Activated CD8-positive, alpha-beta T cell treated with anti-CD3 and anti-CD28 coated beads for 36 hours (primary cell): ENCODE measurements around the gene MCF2L. TPM values are rescaled to one million over a fixed set of nuclear protein-coding genes. Genes with fewer than 3 reads are reported as not detected.

ENCODE experiments used
- ATAC-seq: fragments of 200-7000 bp; cut with Tn5 transposase; one replicate; pipeline ENCODE4 v1.10.0; 2021; ENCODE audit warnings: mild to moderate bottlenecking, moderate library complexity
- CTCF ChIA-PET: fragments of 350-600 bp; sonication (Branson Sonifier 250); formaldehyde crosslinking; loops from one replicate; lab custom pipeline; 2021; ENCODE audit warnings: antibody characterized with exemption; lab: Charles Lee
- POLR2A ChIA-PET: fragments of 350-600 bp; sonication (Branson Sonifier 250); formaldehyde crosslinking; loops from one replicate; lab custom pipeline; 2021; ENCODE audit warnings: antibody characterized with exemption; lab: Charles Lee
- DNase-seq: peaks from one replicate; pipeline ENCODE4 v3.0.0-alpha.2; 2020
- H3K27ac Mint-ChIP-seq: one replicate; pipeline ENCODE4 v1.8.0; 2021; ENCODE audit warnings: mild to moderate bottlenecking, mixed read lengths
- H3K27me3 Mint-ChIP-seq: one replicate; pipeline ENCODE4 v1.8.0; 2021; ENCODE audit warnings: mixed read lengths
- H3K36me3 Mint-ChIP-seq: one replicate; pipeline ENCODE4 v1.8.0; 2021; ENCODE audit warnings: low read depth, mixed read lengths
- H3K4me1 Mint-ChIP-seq: one replicate; pipeline ENCODE4 v1.8.0; 2021; ENCODE audit warnings: low read depth, mixed read lengths
- H3K4me3 Mint-ChIP-seq: one replicate; pipeline ENCODE4 v1.8.0; 2021; ENCODE audit warnings: mild to moderate bottlenecking, moderate library complexity, mixed read lengths
- H3K9me3 Mint-ChIP-seq: one replicate; pipeline ENCODE4 v1.8.0; 2021; ENCODE audit warnings: mixed read lengths
- CTCF ChIP-seq: fragments of 200-600 bp; IDR thresholded peaks from one replicate; pipeline ENCODE4 v1.8.0; 2022; ENCODE audit warnings: antibody characterized with exemption, mild to moderate bottlenecking
- intact Hi-C: fragments of 100-400 bp; cut with micrococcal nuclease; formaldehyde crosslinking; loops from one replicate; pipeline ENCODE4 v1.10.0; 2022
- total RNA-seq, 2 experiments: library from RNA; stranded (reverse); gene quantifications; one replicate each; pipeline ENCODE4 v1.2.3, GENCODE V29; 2021

The MCF2L gene
- total RNA-seq, 2 experiments from 2014 or later, result 7.6 to 8.9 TPM

DNA sequence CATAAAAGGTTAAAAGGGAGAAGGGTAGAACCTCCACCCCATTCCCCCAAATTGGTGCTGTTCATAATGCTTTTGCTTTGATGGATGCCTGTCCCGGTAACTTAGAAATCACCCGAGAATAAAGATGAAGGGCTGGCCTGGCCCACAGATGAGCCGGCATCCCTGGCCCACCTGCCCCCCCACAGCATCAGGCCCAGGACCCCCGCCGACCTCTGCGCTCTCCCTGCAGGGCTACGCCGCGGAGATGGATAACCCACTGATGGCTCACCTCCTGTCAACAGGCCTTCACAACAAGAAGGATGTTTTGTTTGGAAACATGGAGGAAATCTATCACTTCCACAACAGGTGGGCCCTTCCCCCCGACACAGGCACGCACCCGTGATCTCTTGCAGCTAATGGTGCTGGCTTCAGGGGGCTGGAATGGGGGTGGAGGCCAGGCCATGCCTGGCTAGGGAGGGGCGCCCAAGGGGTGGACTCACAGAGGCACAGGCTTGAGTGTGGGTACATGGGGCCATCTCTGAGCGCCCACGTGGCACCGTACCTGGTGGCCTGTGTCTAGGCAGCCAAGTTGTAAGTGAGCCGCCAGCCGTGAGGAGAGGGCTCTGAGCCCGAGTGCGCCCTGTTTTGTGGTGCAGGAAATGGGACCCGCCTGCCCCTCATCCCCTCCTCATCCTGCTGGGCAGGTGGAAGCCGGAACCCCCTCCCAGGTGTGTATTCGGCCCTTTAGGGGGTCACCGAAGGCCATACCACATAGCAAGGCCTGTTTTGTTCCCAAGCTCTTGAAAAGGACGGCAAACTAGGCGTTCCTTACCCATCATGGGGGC lies 113.4 kb downstream of the MCF2L start:
- intact Hi-C loops, result no loop called here
- Mint-ChIP-seq H3K27ac (no peak overlapping the region), H3K27me3 (no peaks in the 10 kb centered on the region), H3K9me3 (no peaks in the 10 kb centered on the region), H3K4me1 (no peaks in the 10 kb centered on the region), H3K36me3 (no peaks in the 10 kb centered on the region), H3K4me3 (no peak overlapping the region)
- CTCF ChIA-PET, result no interaction called here
- POLR2A ChIA-PET, result no interaction called here
- no peak for DNase-seq
- no peak for ATAC-seq
- no peak for TF ChIP-seq CTCF

- no peak for TF ChIP-seq CTCF
- POLR2A ChIA-PET, result interaction anchor here (0.9 kb wide), 1 partner anchor 9 kb away, joined by 3 read pairs; no protein-coding TSS in a partner anchor
- ATAC-seq, result no peak
Observed at GRCh38 chr13:113083022-113083373, 114.0 kb downstream of the MCF2L start.

DNA sequence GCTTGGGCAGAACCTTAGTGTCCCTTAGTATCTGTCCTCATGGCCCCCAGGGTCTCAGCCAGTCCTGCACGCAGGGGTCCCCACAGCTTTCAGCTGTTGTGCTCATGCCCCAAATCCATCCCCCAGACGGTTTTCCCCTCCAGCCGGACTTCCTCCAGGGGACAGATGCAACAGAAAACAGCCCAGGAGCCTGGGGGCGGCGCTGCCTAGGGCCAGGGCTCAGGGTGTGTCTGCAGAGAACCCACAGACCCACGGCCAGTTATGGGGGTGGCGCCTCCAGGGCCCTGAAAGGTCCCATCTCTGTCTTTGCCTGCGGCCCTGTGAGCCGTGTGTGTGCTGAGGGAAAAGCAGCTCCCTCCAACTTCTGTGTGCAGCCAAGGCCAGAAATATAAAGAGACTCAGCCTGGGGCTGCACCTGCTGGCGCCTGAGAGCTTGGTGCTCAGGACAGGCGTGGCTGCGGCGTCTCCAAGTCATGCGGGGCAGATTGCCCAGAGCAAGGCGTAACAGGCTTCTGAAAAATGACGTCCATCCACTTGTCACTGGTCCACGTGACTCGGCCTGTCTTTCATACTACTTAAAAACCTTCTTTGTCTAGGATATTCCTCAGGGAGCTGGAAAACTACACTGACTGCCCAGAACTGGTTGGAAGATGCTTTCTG lies 114.5 kb downstream of the MCF2L start:
- DNase-seq, result no peak
- no peaks in the 10 kb centered on the region for H3K36me3 Mint-ChIP-seq
- no peak overlapping the region for H3K27ac Mint-ChIP-seq
- POLR2A ChIA-PET, result interaction anchor here (0.9 kb wide), 1 partner anchor 10 kb away, joined by 3 read pairs; no protein-coding TSS in a partner anchor
- ATAC-seq, result no peak
- TF ChIP-seq CTCF, result no peak
- CTCF ChIA-PET, result no interaction called here
- H3K4me3 Mint-ChIP-seq, result no peak overlapping the region
- intact Hi-C loops, result no loop called here
- H3K27me3 Mint-ChIP-seq, result no peaks in the 10 kb centered on the region
- no peaks in the 10 kb centered on the region for H3K9me3 Mint-ChIP-seq
- no peaks in the 10 kb centered on the region for H3K4me1 Mint-ChIP-seq

More at GRCh38 chr13:113083022-113083373, 114.0 kb downstream of the MCF2L start:
- Mint-ChIP-seq H3K36me3 (no peaks in the 10 kb centered on the region), H3K4me3 (no peak overlapping the region), H3K27me3 (no peaks in the 10 kb centered on the region), H3K9me3 (no peaks in the 10 kb centered on the region), H3K4me1 (no peaks in the 10 kb centered on the region), H3K27ac (no peak overlapping the region)
- intact Hi-C loops, result no loop called here
- DNase-seq, result no peak
- CTCF ChIA-PET, result no interaction called here

DNA sequence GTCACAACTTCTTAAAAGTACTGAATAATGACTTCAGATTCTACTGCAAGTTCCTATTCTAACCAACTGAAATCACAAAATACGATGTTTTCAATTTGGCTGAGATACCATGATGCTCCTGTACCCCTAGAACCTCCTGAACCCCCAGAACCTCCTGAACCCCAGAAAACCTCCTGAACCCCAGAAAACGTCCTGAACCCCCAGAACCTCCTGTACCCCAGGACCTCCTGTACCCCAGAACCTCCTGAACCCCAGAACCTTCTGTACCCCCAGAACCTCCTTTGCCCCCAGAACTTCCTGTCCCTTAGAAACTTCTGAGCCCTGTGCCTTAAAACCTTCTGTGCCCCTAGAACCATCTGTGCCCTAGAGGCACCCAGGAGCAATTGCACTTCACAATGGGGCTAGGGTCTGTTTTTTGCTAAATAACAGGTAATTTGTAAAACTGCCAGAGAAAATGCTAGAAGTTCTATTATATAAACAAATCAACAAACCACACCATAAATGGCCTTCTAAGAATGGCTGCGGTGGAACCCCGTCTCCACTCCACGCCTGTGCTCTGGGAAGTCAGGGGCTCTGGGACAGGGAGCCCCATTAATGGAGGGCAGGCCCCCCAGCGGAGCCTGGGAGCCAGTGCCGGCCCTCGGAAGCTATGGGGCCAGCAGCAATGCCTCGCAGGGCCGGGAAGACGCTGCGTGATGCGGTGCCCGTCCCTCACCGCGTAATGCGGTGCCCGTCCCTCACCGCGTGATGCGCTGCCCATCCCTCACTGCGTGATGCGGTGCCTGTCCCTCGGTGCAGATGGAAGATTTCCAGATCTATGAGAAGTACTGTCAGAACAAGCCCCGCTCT lies 115.3 kb downstream of the MCF2L start:
- intact Hi-C loops, result no loop called here
- POLR2A ChIA-PET, result interaction anchor here (0.9 kb wide), 1 partner anchor 11 kb away, joined by 3 read pairs; no protein-coding TSS in a partner anchor
- TF ChIP-seq CTCF, result no peak
- DNase-seq (no peak), ATAC-seq (no peak)
- H3K27ac Mint-ChIP-seq, result no peak overlapping the region
- no peaks in the 10 kb centered on the region for H3K4me1 Mint-ChIP-seq
- CTCF ChIA-PET, result no interaction called here
- no peak overlapping the region for H3K4me3 Mint-ChIP-seq
- H3K27me3 Mint-ChIP-seq, result no peaks in the 10 kb centered on the region
- no peaks in the 10 kb centered on the region for H3K36me3 Mint-ChIP-seq
- no peaks in the 10 kb centered on the region for H3K9me3 Mint-ChIP-seq
